ENCODE measurements around the gene ABHD2. TPM values are rescaled to one million over a fixed set of nuclear protein-coding genes. Genes with fewer than 3 reads are reported as not detected.

The ABHD2 gene
- total and polyA plus RNA-seq, 12 donors, result 5.6 to 316 (median 135) TPM

DNA sequence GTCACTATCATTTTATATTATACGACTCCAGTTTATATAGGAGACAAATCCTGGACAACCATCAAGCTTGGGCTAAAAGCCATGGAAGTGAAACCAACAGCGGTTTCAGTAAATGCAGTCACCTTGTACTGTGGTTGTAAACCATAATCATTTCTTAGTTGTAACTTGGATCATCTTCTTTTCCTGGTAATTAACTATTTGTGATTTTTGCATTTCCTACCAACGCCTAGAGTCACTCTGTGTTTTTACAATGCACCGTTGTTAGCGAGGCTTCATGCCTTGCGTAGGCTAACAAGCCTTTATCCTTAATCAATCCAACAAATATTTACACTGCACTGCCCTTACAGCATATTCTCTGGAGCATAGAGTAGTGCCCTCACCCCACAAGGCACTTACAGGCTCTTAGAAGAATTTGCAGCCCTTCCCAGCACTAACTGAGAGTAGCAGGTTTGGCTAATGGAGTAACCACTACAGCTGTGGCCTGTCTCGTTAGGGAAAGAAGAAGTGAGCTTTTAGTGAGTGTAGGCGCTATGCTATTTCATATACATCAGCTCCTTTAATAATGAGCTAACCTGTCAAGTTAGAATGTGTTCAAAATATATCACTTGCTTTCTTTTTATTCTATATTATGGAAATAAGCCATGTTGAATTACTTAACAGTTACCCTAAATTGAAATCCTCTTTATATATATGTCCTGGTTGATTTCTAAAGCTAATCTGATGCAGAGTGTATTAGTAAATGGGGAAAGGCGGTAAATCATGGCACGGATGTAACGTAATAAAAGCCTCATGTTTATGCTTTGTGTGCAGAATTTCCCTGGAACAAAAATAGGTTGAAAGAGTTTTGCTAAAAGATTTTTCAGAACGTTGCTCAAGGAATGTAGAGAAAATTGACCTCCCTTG is 62.8 kb downstream of the ABHD2 start:
- 84 to 90% (median 87%) methylated on average over 12 of the region's 12 CpGs for WGBS, 4 donors
- intact Hi-C loops (cut with DNase I), result no loop called here
- Histone ChIP-seq H3K4me1 (replicated peaks in 1 of 2) (no peaks in the 10 kb centered on the region), H3K9me3 (replicated peaks in 1 of 3) (no peaks in the 10 kb centered on the region), H3K27me3 (no peaks in the 10 kb centered on the region), H3K36me3 (replicated peaks in 1 of 2) (peaks cover 0 to 29% of the 10 kb centered on the region in 2 donors), H3K27ac (no peak overlapping the region), H3K4me3 (no peak overlapping the region)
- TF ChIP-seq, protein P1, sequence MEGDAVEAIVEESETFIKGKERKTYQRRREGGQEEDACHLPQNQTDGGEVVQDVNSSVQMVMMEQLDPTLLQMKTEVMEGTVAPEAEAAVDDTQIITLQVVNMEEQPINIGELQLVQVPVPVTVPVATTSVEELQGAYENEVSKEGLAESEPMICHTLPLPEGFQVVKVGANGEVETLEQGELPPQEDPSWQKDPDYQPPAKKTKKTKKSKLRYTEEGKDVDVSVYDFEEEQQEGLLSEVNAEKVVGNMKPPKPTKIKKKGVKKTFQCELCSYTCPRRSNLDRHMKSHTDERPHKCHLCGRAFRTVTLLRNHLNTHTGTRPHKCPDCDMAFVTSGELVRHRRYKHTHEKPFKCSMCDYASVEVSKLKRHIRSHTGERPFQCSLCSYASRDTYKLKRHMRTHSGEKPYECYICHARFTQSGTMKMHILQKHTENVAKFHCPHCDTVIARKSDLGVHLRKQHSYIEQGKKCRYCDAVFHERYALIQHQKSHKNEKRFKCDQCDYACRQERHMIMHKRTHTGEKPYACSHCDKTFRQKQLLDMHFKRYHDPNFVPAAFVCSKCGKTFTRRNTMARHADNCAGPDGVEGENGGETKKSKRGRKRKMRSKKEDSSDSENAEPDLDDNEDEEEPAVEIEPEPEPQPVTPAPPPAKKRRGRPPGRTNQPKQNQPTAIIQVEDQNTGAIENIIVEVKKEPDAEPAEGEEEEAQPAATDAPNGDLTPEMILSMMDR (IDR thresholded peaks at IDR 0.05), result no peak
- TF ChIP-seq POLR2A (IDR thresholded peaks at IDR 0.05), result no peak
- DNase-seq, result no peak

DNA sequence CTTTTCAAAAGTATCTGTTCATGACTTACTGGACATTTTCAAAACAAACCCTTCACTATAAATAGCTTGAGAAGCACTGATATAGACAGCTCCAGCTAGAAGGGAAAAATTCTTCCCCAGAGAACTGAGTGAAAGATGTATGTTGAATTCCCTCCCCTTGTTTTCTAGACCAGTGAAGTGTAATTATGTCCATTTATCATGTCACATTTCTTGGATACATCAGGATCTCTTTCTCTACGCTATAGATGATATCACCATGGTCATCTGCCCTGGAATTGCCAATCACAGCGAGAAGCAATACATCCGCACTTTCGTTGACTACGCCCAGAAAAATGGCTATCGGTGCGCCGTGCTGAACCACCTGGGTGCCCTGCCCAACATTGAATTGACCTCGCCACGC is 66.9 kb downstream of the ABHD2 start:
- WGBS, 4 donors, result 93 to 97% (median 95%) methylated on average over 10 of the region's 10 CpGs
- TF ChIP-seq POLR2A (IDR thresholded peaks at IDR 0.05), result no peak
- TF ChIP-seq, protein P1 (IDR thresholded peaks at IDR 0.05), result no peak
- Histone ChIP-seq H3K36me3 (replicated peaks in 1 of 2) (peaks cover 0 to 36% of the 10 kb centered on the region in 2 donors), H3K4me3 (no peak overlapping the region), H3K9me3 (replicated peaks in 1 of 3) (no peaks in the 10 kb centered on the region), H3K4me1 (replicated peaks in 1 of 2) (no peaks in the 10 kb centered on the region), H3K27me3 (no peaks in the 10 kb centered on the region), H3K27ac (peak overlapping the region in 3 of 5 donors; percentile 1 to 52 (median 28))
- intact Hi-C loops (cut with DNase I), result no loop called here
- DNase-seq, result peak in 1 of 7 donors; percentile 14

DNA sequence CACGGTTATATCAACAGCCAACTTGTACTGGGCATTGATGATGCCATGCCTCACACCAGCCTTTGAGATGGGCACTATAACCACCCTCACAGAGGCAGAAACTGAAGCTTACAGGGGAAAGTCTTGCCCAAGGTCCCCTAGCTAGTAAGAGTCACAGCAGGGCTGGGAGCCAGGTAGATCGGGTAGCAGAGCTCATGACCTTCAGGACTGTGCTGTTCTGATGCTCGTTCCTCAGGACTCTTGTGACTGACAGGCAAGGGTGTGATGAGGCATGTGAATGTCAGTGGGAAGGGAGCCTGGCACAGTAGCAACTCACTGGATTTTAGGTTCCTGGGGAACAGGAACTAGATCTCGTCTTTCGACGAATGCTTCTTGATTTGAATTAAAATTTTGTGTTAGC is 67.4 kb downstream of the ABHD2 start:
- H3K4me3 ChIP-seq, result no peak overlapping the region
- 50 to 62% (median 56%) methylated on average over 6 of the region's 6 CpGs for WGBS, 4 donors
- peak overlapping the region in 3 of 5 donors; percentile 1 to 52 (median 28) for H3K27ac ChIP-seq
- intact Hi-C loops (cut with DNase I), result no loop called here
- H3K36me3 ChIP-seq (replicated peaks in 1 of 2), result peaks cover 0 to 36% of the 10 kb centered on the region in 2 donors
- no peaks in the 10 kb centered on the region for H3K27me3 ChIP-seq
- TF ChIP-seq, protein P1 (IDR thresholded peaks at IDR 0.05), result no peak
- TF ChIP-seq POLR2A (IDR thresholded peaks at IDR 0.05), result no peak
- no peaks in the 10 kb centered on the region for H3K4me1 ChIP-seq (replicated peaks in 1 of 2)
- peak; percentile 73 to 89 (median 84) for DNase-seq
- no peaks in the 10 kb centered on the region for H3K9me3 ChIP-seq (replicated peaks in 1 of 3)

DNA sequence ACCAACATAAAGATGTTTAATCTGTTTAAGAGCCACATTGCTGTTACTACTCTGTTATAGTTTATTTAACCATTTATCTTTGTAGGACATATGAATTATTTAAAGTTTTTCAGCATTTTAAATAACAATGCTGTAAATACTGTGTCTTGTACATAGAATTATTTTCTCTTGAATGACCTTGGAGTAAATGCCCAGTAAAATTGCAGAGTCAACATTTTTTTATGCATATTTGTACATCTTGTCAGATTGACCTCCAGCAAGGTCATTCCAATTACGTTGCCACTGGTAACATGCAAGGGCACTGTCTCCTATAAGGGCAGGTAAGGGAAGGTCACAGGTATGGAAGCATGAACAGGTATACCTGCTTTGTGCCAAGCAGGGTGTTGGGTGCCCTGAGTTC is 68.8 kb downstream of the ABHD2 start:
- Histone ChIP-seq H3K27ac (no peak overlapping the region), H3K9me3 (replicated peaks in 1 of 3) (no peaks in the 10 kb centered on the region), H3K27me3 (no peaks in the 10 kb centered on the region), H3K36me3 (replicated peaks in 1 of 2) (peaks cover 0 to 31% of the 10 kb centered on the region in 2 donors), H3K4me3 (no peak overlapping the region), H3K4me1 (replicated peaks in 1 of 2) (no peaks in the 10 kb centered on the region)
- no peak for TF ChIP-seq POLR2A (IDR thresholded peaks at IDR 0.05)
- TF ChIP-seq, protein P1 (IDR thresholded peaks at IDR 0.05), result no peak
- DNase-seq, result peak in 1 of 7 donors; percentile 8
- intact Hi-C loops (cut with DNase I), result no loop called here
- WGBS, 4 donors, result 20 to 43% (median 36%) methylated on average over 1 of the region's 1 CpG

All from adrenal gland (tissue), 12 donors.